HCT116 (cell line): ENCODE measurements around the gene SLC12A3. TPM values are rescaled to one million over a fixed set of nuclear protein-coding genes. Genes with fewer than 3 reads are reported as not detected.

Experiments
- ATAC-seq: fragments of 200-7000 bp; cut with Tn5 transposase; 2 replicates; pipeline ENCODE4 v1.9.1; 2020; ENCODE audit warnings: mild to moderate bottlenecking, moderate library complexity
- BruUV-seq: library from RNA; stranded (reverse); fragments of 400-500 nt; replicated peaks from 2 replicates; lab custom pipeline; 2021; lab: Mats Ljungman, UMichigan
- CTCF ChIA-PET: fragments of 300-600 bp; sonication (Branson Sonifier 250); formaldehyde crosslinking; loops from one replicate; lab custom pipeline; 2021; ENCODE audit warnings: antibody characterized with exemption; lab: Charles Lee
- POLR2A ChIA-PET: fragments of 300-600, 350-600 bp; sonication (Branson Sonifier 250); formaldehyde crosslinking; loops from one replicate; lab custom pipeline; 2021; ENCODE audit warnings: antibody characterized with exemption; lab: Charles Lee
- RAD21 ChIA-PET, 2 experiments: fragments of 300-600 bp; sonication (Branson Sonifier 250); formaldehyde crosslinking; loops; one replicate each; lab custom pipeline; 2023; ENCODE audit warnings: low total read pairs in 2 of 2; ENCODE audit not compliant: uncharacterized antibody in 2 of 2, unreplicated experiment in 2 of 2, low non-redundant PET in 1 of 2; lab: Charles Lee
- DNase-seq: peaks from one replicate; pipeline ENCODE4 v3.0.0-alpha.2; 2010; ENCODE audit warnings: low read depth, low spot score
- H2AFZ ChIP-seq: fragments of 200-600 bp; shearing (Covaris generic), sonication (generic); 2 replicates; pipeline ENCODE4 v1.6.1; 2017; ENCODE audit warnings: low read depth, mixed run types, mixed read lengths, antibody characterized with exemption, low read length; ENCODE audit not compliant: poor library complexity, severe bottlenecking
- H3K27ac ChIP-seq: 2 replicates; pipeline ENCODE4 v1.5.1; 2012; ENCODE audit warnings: low read depth, low read length
- H3K27me3 ChIP-seq: fragments of 200-600 bp; sonication (generic); 2 replicates; pipeline ENCODE4 v1.6.1; 2016; ENCODE audit warnings: mixed run types, low read length, mixed read lengths; ENCODE audit not compliant: insufficient read depth
- H3K36me3 ChIP-seq, 2 experiments: fragments of 200-500 bp in 1 of 2; fragments of 200-600 bp in 1 of 2; sonication (Bioruptor generic) in 1 of 2; sonication (generic) in 1 of 2; 2 replicates each; pipeline versions ENCODE4 v1.5.1 to v1.6.1; 2014 to 2016; ENCODE audit warnings: low read length in 2 of 2, inconsistent platforms in 1 of 2, mixed read lengths in 1 of 2, mixed run types in 1 of 2; ENCODE audit not compliant: insufficient read depth in 2 of 2, control insufficient read depth in 1 of 2
- H3K4me1 ChIP-seq, 2 experiments: fragments of 200-600 bp in 1 of 2; sonication (generic) in 1 of 2; 2 replicates each; pipeline versions ENCODE4 v1.5.1 to v1.6.1; 2012 to 2017; ENCODE audit warnings: low read length in 2 of 2, inconsistent platforms in 1 of 2, mild to moderate bottlenecking in 1 of 2, mixed read lengths in 1 of 2, mixed run types in 1 of 2, moderate library complexity in 1 of 2; ENCODE audit not compliant: insufficient read depth in 2 of 2, control insufficient read depth in 1 of 2
- H3K4me2 ChIP-seq: fragments of 200-600 bp; sonication (generic); 2 replicates; pipeline ENCODE4 v1.6.1; 2017; ENCODE audit warnings: mixed run types, low read length, mixed read lengths
- H3K4me3 ChIP-seq, 2 experiments: fragments of 200-600 bp in 1 of 2; sonication (generic) in 1 of 2; replicated peaks in 1 of 2; 2 replicates each; pipeline ENCODE4 v1.5.1; 2011 to 2016; ENCODE audit warnings: low read length in 2 of 2, control low read depth in 1 of 2, low read depth in 1 of 2, mild to moderate bottlenecking in 1 of 2, mixed read lengths in 1 of 2, mixed run types in 1 of 2
- H3K79me2 ChIP-seq: fragments of 200-600 bp; sonication (generic); 2 replicates; pipeline ENCODE4 v1.6.1; 2017; ENCODE audit warnings: mild to moderate bottlenecking, mixed run types, low read length, moderate library complexity, mixed read lengths; ENCODE audit not compliant: insufficient read depth
- H3K9ac ChIP-seq: fragments of 200-600 bp; sonication (generic); 2 replicates; pipeline ENCODE4 v1.6.1; 2016; ENCODE audit warnings: low read length, mixed read lengths
- H3K9me2 ChIP-seq: fragments of 200-600 bp; sonication (generic), shearing (Covaris generic); 2 replicates; pipeline ENCODE4 v1.6.1; 2017; ENCODE audit warnings: mixed run types, mild to moderate bottlenecking, moderate library complexity; ENCODE audit not compliant: insufficient read depth
- H3K9me3 ChIP-seq, 2 experiments: fragments of 200-500 bp in 1 of 2; fragments of 200-600 bp in 1 of 2; sonication (Bioruptor generic) in 1 of 2; sonication (generic) in 1 of 2; 2 replicates each; pipeline ENCODE4 v1.6.1; 2014 to 2017; ENCODE audit warnings: low read length in 2 of 2, mixed read lengths in 2 of 2, inconsistent platforms in 1 of 2, low read depth in 1 of 2, mild to moderate bottlenecking in 1 of 2, mixed run types in 1 of 2, moderate library complexity in 1 of 2; ENCODE audit not compliant: control insufficient read depth in 1 of 2, insufficient read depth in 1 of 2
- H4K20me1 ChIP-seq: fragments of 200-600 bp; sonication (generic), shearing (Covaris generic); 2 replicates; pipeline ENCODE4 v1.6.1; 2017; ENCODE audit warnings: mixed run types, mild to moderate bottlenecking, moderate library complexity; ENCODE audit not compliant: insufficient read depth
- CEBPB ChIP-seq: IDR thresholded peaks from 2 replicates; pipeline ENCODE4 v1.6.1; 2012; ENCODE audit warnings: low read depth
- EGR1 ChIP-seq: IDR thresholded peaks from 2 replicates; pipeline ENCODE4 v1.6.1; 2012; ENCODE audit warnings: low read depth
- EZH2 ChIP-seq: fragments of 200-600 bp; sonication (generic); IDR thresholded peaks from 2 replicates; pipeline ENCODE4 v1.6.1; 2017; ENCODE audit warnings: antibody characterized with exemption, mixed run types
- EZH2phosphoT487 ChIP-seq: fragments of 200-600 bp; IDR thresholded peaks from 2 replicates; pipeline ENCODE4 v1.6.1; 2018; ENCODE audit warnings: antibody characterized with exemption, borderline replicate concordance
- FOSL1 ChIP-seq: IDR thresholded peaks from 2 replicates; pipeline ENCODE4 v1.6.1; 2012; ENCODE audit warnings: low read depth
- MAX ChIP-seq: IDR thresholded peaks from 2 replicates; pipeline ENCODE4 v1.6.1; 2012
- POLR2A ChIP-seq: IDR thresholded peaks from 2 replicates; pipeline ENCODE4 v1.7.0; 2011; ENCODE audit warnings: borderline replicate concordance; ENCODE audit not compliant: insufficient read depth, insufficient read length; ENCODE audit errors: extremely low read depth
- POLR2AphosphoS5 ChIP-seq: IDR thresholded peaks from 2 replicates; pipeline ENCODE4 v1.6.1; 2011; ENCODE audit warnings: mild to moderate bottlenecking, low read depth, low read length, moderate library complexity
- SP1 ChIP-seq: IDR thresholded peaks from 2 replicates; pipeline ENCODE4 v1.6.1; 2012; ENCODE audit warnings: low read depth
- SRF ChIP-seq: IDR thresholded peaks from 2 replicates; pipeline ENCODE4 v1.6.1; 2012; ENCODE audit warnings: low read depth
- TCF7L2 ChIP-seq: IDR thresholded peaks from 2 replicates; pipeline ENCODE4 v1.7.0; 2011; ENCODE audit warnings: borderline replicate concordance, inconsistent platforms; ENCODE audit not compliant: insufficient read depth, insufficient read length; ENCODE audit errors: extremely low read depth
- YY1 ChIP-seq: IDR thresholded peaks from 2 replicates; pipeline ENCODE4 v1.6.1; 2011; ENCODE audit warnings: low read length, low read depth, moderate library complexity, mild to moderate bottlenecking; ENCODE audit not compliant: insufficient replicate concordance; ENCODE audit errors: extremely low read depth
- ZFX ChIP-seq: fragments of 450-650 bp; IDR thresholded peaks from 2 replicates; pipeline ENCODE4 v1.6.1; 2017
- ZNF274 ChIP-seq: fragments of 200-500 bp; sonication (Bioruptor generic); IDR thresholded peaks from 2 replicates; pipeline ENCODE4 v1.6.1; 2014; ENCODE audit warnings: mild to moderate bottlenecking, low read depth, low read length, inconsistent platforms
- intact Hi-C: fragments of 100-400 bp; cut with micrococcal nuclease; formaldehyde crosslinking; loops from 2 replicates; pipeline ENCODE4 v1.10.0; 2022
- total RNA-seq: library from RNA; stranded (reverse); gene quantifications from one replicate; pipeline ENCODE4 v1.2.1, GENCODE V29; 2021; ENCODE audit not compliant: unreplicated experiment
- TF ChIP-seq, protein P1 (sequence below): IDR thresholded peaks from 2 replicates; pipeline ENCODE4 v1.6.1; 2012
- TF ChIP-seq, protein P2 (sequence below), 3 experiments: fragments of 200-600 bp in 1 of 3; sonication (generic) in 1 of 3; IDR thresholded peaks in 2 of 3; conservative IDR thresholded peaks in 1 of 3; 2 replicates each; pipeline ENCODE4 v1.5.1; 2012 to 2017; ENCODE audit warnings: low read depth in 2 of 3, low read length in 2 of 3, antibody characterized with exemption in 1 of 3, borderline replicate concordance in 1 of 3, control low read depth in 1 of 3, mild to moderate bottlenecking in 1 of 3, mixed read lengths in 1 of 3, mixed run types in 1 of 3, moderate library complexity in 1 of 3; ENCODE audit not compliant: insufficient read depth in 1 of 3

Gene SLC12A3
- total RNA-seq, 1 experiment from 2014 or later: not detected

- DNase-seq (no peak), ATAC-seq (no peak)
- intact Hi-C loops: no loop called here
- Histone ChIP-seq H3K9me2 (no peaks in the 10 kb centered on the region), H3K27me3 (no peaks in the 10 kb centered on the region), H3K79me2 (no peaks in the 10 kb centered on the region), H4K20me1 (no peaks in the 10 kb centered on the region), H3K36me3 (no peaks in the 10 kb centered on the region), H3K27ac (no peak overlapping the region), H3K4me2 (no peak overlapping the region), H3K9me3 (no peaks in the 10 kb centered on the region), H3K4me1 (no peaks in the 10 kb centered on the region; a peak in 1 of 4 replicates), H3K9ac (no peak overlapping the region), H3K4me3 (no peak overlapping the region), H2AFZ (no peak overlapping the region)
- ChIA-PET CTCF (no interaction called here), RAD21 (no interaction called here), POLR2A (no interaction called here)
- TF ChIP-seq, protein P1, sequence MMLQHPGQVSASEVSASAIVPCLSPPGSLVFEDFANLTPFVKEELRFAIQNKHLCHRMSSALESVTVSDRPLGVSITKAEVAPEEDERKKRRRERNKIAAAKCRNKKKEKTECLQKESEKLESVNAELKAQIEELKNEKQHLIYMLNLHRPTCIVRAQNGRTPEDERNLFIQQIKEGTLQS: no peak
- TF ChIP-seq SP1 (no peak), MAX (no peak), POLR2A (no peak), SRF (no peak), EGR1 (no peak), FOSL1 (no peak), CEBPB (no peak), EZH2 (no peak), YY1 (no peak), TCF7L2 (no peak), POLR2AphosphoS5 (no peak), ZFX (no peak), EZH2phosphoT487 (no peak), ZNF274 (no peak)
- TF ChIP-seq, protein P2, sequence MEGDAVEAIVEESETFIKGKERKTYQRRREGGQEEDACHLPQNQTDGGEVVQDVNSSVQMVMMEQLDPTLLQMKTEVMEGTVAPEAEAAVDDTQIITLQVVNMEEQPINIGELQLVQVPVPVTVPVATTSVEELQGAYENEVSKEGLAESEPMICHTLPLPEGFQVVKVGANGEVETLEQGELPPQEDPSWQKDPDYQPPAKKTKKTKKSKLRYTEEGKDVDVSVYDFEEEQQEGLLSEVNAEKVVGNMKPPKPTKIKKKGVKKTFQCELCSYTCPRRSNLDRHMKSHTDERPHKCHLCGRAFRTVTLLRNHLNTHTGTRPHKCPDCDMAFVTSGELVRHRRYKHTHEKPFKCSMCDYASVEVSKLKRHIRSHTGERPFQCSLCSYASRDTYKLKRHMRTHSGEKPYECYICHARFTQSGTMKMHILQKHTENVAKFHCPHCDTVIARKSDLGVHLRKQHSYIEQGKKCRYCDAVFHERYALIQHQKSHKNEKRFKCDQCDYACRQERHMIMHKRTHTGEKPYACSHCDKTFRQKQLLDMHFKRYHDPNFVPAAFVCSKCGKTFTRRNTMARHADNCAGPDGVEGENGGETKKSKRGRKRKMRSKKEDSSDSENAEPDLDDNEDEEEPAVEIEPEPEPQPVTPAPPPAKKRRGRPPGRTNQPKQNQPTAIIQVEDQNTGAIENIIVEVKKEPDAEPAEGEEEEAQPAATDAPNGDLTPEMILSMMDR (IDR thresholded peaks at IDR 0.05 in 2 of 3, conservative IDR thresholded peaks at IDR 0.05 in 1 of 3; ENCODE audit: borderline replicate concordance in 1 of 3, insufficient read depth in 1 of 3, low read depth in 2 of 3, low read length in 2 of 3): no peak
- BruUV-seq: no TSS peak
These were observed 7.9 kb downstream of the SLC12A3 start for GRCh38 chr16:56872863-56873391.
